GM12801 (cell line): ENCODE data around the gene NUP214.

Experiments
- TF ChIP-seq, protein P1 (sequence below): IDR thresholded peaks from one replicate; pipeline ENCODE4 v1.5.1; 2011; ENCODE audit warnings: control low read depth; ENCODE audit not compliant: insufficient read length; ENCODE audit errors: extremely low read depth

Gene NUP214

DNA sequence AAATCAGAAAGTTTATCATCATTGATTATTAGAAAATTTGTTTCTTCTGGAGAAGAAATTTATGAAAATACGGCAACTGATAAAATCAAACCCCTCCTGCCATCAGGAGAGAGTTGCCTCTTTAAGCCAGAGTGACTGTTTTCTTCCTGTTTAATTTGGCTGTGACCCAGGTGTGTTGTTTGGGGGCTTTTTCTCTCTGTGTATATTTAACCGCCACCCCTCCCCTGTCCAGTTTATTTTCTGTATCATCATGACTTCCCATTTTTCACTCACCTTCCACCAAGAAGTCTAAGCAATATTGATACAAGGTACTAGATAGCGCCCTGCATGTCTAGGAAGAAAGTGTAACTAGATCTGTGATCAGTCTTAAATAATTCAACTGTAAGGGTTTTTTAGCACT is 100.8 kb downstream of the NUP214 start:
- TF ChIP-seq, protein P1, sequence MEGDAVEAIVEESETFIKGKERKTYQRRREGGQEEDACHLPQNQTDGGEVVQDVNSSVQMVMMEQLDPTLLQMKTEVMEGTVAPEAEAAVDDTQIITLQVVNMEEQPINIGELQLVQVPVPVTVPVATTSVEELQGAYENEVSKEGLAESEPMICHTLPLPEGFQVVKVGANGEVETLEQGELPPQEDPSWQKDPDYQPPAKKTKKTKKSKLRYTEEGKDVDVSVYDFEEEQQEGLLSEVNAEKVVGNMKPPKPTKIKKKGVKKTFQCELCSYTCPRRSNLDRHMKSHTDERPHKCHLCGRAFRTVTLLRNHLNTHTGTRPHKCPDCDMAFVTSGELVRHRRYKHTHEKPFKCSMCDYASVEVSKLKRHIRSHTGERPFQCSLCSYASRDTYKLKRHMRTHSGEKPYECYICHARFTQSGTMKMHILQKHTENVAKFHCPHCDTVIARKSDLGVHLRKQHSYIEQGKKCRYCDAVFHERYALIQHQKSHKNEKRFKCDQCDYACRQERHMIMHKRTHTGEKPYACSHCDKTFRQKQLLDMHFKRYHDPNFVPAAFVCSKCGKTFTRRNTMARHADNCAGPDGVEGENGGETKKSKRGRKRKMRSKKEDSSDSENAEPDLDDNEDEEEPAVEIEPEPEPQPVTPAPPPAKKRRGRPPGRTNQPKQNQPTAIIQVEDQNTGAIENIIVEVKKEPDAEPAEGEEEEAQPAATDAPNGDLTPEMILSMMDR: no peak

DNA sequence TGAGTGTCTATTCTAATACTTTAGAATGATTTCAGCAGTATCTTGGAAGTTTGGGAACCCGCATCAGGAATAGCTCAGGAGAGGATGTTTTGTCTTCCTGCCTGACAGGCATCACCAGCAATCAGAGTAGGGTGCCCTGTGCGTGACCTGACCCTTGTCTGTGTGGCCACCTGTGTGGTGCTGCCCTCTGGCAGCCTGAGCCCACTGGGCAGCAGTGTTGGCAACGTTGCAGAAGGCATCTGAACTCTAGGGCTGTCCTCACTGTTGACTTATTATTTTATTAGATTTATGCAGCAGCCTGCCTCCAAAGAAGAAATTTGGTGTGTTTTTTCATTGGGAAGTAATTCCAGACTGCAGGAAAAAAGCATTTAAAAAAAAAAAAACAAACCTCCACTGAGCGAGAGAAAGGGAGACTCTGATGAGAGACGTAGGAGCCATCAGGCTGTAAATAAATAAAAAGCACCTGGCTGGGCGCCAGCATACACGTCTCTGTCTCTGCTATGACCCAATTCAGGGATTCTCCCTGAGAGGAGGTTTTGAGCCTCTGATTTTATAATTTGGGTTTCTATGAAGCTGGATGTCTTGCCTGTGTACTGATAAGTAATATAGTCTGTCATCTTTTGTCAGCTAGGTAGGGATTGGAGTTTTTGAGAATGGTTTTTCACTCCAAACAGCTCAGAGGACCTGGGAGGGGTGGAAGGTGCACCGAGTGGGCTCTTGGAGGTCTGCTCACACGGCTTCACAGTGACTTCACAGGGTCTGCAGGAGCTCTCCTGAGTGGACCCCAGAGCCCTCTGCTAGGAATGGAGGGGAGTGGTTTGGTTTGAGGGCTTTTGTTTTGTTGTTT is 101.9 kb downstream of the NUP214 start:
- TF ChIP-seq, protein P1: no peak

DNA sequence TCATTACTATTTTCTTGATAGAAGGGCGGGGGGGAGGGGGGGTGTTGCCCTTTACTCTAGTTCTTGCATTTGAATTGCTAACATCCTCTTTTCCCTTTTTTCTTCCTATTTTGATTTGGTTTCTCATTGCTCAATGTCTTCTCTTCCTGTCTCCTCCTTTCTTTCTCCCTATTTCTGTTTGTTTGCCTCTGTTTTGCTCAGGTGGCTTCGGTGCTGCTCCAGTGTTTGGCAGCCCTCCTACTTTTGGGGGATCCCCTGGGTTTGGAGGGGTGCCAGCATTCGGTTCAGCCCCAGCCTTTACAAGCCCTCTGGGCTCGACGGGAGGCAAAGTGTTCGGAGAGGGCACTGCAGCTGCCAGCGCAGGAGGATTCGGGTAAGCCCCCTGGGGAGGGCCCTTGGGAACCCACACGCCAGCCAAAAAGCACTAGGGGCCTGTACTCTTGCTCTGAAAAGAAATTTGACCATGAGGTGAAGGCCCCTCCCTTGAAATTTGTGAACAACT is 102.6 kb downstream of the NUP214 start:
- TF ChIP-seq, protein P1: no peak

DNA sequence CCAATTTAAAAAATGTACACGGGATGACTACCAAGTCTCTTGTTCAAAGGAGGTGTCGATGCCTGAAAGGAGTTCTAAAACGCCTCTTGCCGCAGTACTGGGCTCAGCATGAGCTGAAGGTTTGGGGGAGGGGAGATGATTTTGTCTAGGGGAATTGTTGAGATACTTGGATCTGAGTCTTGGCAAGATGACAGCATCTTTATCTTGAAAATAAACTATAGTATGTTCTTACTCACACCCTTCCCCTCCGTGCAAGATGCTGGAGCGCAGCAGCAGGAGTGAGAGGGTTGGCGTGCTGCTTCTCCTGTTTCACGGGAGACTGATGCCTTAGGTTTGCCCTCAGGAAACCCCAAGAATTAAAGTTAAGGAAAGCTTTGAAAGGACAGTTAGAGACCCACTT is 103.6 kb downstream of the NUP214 start:
- TF ChIP-seq, protein P1: no peak

DNA sequence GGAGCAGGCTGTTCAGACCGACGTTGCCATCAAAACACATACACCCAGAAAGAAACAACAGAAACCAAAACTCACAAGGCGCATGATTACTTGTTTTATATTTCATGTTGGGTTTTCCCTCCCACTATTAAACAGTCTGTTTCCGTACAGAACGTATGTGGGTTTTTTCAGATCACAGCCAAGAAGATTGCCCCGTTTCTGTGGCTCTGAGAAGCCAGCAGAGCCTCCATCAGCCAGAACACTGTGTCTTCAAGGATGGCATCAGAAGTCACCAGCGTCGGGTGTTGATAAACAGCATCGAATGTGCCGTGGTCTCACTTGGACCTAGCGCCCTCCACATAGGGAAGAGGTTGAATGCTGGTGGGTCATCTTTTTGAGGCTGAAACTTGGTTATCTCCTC is 108.2 kb downstream of the NUP214 start:
- TF ChIP-seq, protein P1: no peak

DNA sequence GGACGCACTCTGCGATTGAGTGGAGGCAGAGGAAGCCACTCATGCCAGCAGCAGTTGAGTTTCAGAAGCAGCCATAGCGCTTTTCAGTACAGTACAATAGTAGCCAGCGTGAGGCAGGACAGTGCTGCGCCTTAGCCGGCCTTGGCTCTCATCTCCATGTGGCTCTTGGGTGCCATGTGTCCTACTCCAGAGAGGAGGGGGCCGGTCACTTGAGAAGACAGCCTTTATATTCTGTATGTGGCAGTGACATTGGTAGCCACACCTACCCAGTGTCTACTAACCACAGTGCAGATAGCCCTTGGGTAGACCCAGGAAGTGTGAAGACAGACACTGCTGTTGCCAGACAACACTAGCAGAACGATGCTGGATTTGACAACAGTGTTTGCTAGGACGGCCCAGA is 108.6 kb downstream of the NUP214 start:
- TF ChIP-seq, protein P1: no peak

DNA sequence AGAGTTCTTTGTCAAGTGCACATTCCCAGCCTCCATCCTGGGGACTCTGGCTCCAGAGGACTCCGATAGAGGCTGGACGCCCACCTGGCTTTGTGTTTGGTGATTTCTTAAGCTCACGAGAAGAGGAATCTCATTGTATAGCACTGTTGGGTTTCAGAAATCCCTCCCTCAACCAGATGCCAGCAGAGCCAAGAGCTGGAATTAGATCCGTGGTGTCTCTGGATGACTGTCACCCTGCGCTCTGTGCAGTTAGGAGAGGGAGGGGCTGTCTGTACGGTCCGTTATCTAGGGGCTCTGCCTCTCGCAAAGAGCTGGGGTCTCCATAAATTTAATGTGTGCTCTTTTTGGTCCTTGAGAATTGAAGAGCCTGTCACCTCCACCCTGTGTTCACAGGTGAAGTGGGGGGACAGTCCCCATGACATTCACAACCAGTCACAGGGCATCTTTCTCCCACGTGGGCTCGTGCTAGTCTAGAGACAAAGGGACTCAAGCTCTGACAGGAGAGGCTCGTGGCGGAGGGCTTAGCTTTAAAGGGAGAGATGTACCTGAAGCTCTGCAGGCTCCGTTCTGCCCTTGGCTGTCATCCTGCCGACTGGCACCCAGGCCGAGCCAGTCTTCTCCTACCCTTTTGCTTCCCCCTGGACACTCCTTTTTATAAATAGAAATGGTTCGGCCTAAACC is 109.6 kb downstream of the NUP214 start:
- TF ChIP-seq, protein P1: no peak
